Natural killer cell (primary cell): ENCODE results near the gene NKAIN4. TPM values are rescaled to one million over a fixed set of nuclear protein-coding genes. Genes with fewer than 3 reads are reported as not detected.

Experiments
- ATAC-seq, 3 donors: fragments of 150-1000 bp in 2 of 3; fragments of 200-7000 bp in 1 of 3; cut with Tn5 transposase; 1 replicate in 1 of 3; 2 replicates in 2 of 3; pipeline ENCODE4 v1.10.0; 2021; ENCODE audit warnings: mild to moderate bottlenecking in 2 of 3, moderate library complexity in 2 of 3
- DNase-seq, 2 donors: peaks; one replicate each; pipeline versions ENCODE4 v3.0.0 to v3.0.0-alpha.2; 2013 to 2021; ENCODE audit warnings: mixed read lengths in 1 of 2
- H3K27ac ChIP-seq: one replicate; pipeline ENCODE4 v1.5.1; 2013; ENCODE audit warnings: mild to moderate bottlenecking, low read length
- H3K27me3 ChIP-seq: one replicate; pipeline ENCODE4 v1.6.1; 2013; ENCODE audit warnings: low read length; ENCODE audit not compliant: control insufficient read depth, insufficient read depth
- H3K36me3 ChIP-seq: one replicate; pipeline ENCODE4 v1.6.1; 2013; ENCODE audit warnings: low read length; ENCODE audit not compliant: control insufficient read depth, insufficient read depth
- H3K4me1 ChIP-seq: one replicate; pipeline ENCODE4 v1.6.1; 2013; ENCODE audit warnings: low read length; ENCODE audit not compliant: control insufficient read depth, insufficient read depth
- H3K4me3 ChIP-seq: one replicate; pipeline ENCODE4 v1.5.1; 2013; ENCODE audit warnings: low read length
- H3K9me3 ChIP-seq: one replicate; pipeline ENCODE4 v1.6.1; 2013; ENCODE audit warnings: low read length; ENCODE audit not compliant: control insufficient read depth, insufficient read depth
- H3K27ac Mint-ChIP-seq, 2 donors: one replicate each; pipeline ENCODE4 v1.8.0; 2022; ENCODE audit warnings: mild to moderate bottlenecking in 2 of 2, mixed read lengths in 2 of 2, moderate library complexity in 1 of 2
- H3K27me3 Mint-ChIP-seq, 2 donors: one replicate each; pipeline ENCODE4 v1.8.0; 2022; ENCODE audit warnings: low read depth in 2 of 2, mixed read lengths in 2 of 2
- H3K36me3 Mint-ChIP-seq: one replicate; pipeline ENCODE4 v1.8.0; 2022; ENCODE audit warnings: mixed read lengths
- H3K4me1 Mint-ChIP-seq, 2 donors: one replicate each; pipeline ENCODE4 v1.8.0; 2022; ENCODE audit warnings: mixed read lengths in 2 of 2
- H3K4me3 Mint-ChIP-seq: one replicate; pipeline ENCODE4 v1.8.0; 2022; ENCODE audit warnings: mild to moderate bottlenecking, moderate library complexity, mixed read lengths
- H3K9me3 Mint-ChIP-seq, 2 donors: one replicate each; pipeline ENCODE4 v1.8.0; 2022; ENCODE audit warnings: mixed read lengths in 2 of 2
- WGBS: methylation state at CpG from one replicate; pipeline ENCODE4 v1.1.7; 2013; ENCODE audit warnings: missing lambda C conversion rate; ENCODE audit not compliant: insufficient coverage; 5-methylcytosine and 5-hydroxymethylcytosine counted together
- intact Hi-C: fragments of 100-400 bp; cut with micrococcal nuclease; formaldehyde crosslinking; loops from one replicate; pipeline ENCODE4 v1.14.2; 2022
- total RNA-seq, 4 donors: library from RNA; stranded (reverse); fragments of 120-200 nt in 1 of 4; gene quantifications; one replicate each; pipeline versions ENCODE4 v1.2.3 to v1.2.4, GENCODE V29; 2013 to 2022
- TF ChIP-seq, protein P1 (sequence below): fragments of 200-600 bp; IDR thresholded peaks from one replicate; pipeline ENCODE4 v1.8.0; 2022; ENCODE audit warnings: antibody characterized with exemption

NKAIN4 gene
- total RNA-seq, 3 donors from 2014 or later (not counting 1 experiment from before 2014, with no cell fraction given), result not detected

DNA sequence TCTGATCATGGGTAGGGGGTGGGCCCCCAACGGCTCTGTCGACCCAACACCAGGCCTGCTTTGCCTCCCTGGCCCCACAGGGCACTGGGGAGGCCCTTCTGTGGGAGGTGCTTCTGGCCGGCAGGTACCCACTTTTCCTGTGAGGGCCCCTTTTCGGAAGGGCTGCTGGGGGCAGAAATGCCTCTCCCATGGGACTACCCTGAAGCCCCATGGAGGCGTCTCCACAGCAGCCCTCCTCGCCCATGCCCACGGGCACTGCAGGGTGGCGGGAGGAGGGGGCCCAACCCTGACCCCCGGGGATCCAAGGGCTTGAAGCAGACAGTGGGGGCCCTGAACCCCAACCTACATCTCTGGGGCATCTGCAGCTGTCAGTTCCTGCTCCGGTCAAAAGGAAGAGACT lies 16.2 kb downstream of the NKAIN4 start:
- H3K4me1 ChIP-seq, result peaks cover 3% of the 10 kb centered on the region
- H3K27me3 ChIP-seq, result peaks cover 3% of the 10 kb centered on the region
- H3K4me3 Mint-ChIP-seq, result no peak overlapping the region
- intact Hi-C loops, result no loop called here
- TF ChIP-seq, protein P1, sequence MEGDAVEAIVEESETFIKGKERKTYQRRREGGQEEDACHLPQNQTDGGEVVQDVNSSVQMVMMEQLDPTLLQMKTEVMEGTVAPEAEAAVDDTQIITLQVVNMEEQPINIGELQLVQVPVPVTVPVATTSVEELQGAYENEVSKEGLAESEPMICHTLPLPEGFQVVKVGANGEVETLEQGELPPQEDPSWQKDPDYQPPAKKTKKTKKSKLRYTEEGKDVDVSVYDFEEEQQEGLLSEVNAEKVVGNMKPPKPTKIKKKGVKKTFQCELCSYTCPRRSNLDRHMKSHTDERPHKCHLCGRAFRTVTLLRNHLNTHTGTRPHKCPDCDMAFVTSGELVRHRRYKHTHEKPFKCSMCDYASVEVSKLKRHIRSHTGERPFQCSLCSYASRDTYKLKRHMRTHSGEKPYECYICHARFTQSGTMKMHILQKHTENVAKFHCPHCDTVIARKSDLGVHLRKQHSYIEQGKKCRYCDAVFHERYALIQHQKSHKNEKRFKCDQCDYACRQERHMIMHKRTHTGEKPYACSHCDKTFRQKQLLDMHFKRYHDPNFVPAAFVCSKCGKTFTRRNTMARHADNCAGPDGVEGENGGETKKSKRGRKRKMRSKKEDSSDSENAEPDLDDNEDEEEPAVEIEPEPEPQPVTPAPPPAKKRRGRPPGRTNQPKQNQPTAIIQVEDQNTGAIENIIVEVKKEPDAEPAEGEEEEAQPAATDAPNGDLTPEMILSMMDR, result no peak
- H3K4me3 ChIP-seq, result no peak overlapping the region
- peaks cover 0 to 3% of the 10 kb centered on the region in 2 donors for H3K27me3 Mint-ChIP-seq
- H3K9me3 Mint-ChIP-seq, result no peaks in the 10 kb centered on the region
- H3K9me3 ChIP-seq, result no peaks in the 10 kb centered on the region
- no peak for DNase-seq
- H3K36me3 ChIP-seq, result no peaks in the 10 kb centered on the region
- ATAC-seq, result no peak
- no peak overlapping the region for H3K27ac Mint-ChIP-seq
- 82% methylated on average over 10 of the region's 10 CpGs for WGBS
- no peaks in the 10 kb centered on the region for H3K4me1 Mint-ChIP-seq
- no peaks in the 10 kb centered on the region for H3K36me3 Mint-ChIP-seq
- H3K27ac ChIP-seq, result no peak overlapping the region

DNA sequence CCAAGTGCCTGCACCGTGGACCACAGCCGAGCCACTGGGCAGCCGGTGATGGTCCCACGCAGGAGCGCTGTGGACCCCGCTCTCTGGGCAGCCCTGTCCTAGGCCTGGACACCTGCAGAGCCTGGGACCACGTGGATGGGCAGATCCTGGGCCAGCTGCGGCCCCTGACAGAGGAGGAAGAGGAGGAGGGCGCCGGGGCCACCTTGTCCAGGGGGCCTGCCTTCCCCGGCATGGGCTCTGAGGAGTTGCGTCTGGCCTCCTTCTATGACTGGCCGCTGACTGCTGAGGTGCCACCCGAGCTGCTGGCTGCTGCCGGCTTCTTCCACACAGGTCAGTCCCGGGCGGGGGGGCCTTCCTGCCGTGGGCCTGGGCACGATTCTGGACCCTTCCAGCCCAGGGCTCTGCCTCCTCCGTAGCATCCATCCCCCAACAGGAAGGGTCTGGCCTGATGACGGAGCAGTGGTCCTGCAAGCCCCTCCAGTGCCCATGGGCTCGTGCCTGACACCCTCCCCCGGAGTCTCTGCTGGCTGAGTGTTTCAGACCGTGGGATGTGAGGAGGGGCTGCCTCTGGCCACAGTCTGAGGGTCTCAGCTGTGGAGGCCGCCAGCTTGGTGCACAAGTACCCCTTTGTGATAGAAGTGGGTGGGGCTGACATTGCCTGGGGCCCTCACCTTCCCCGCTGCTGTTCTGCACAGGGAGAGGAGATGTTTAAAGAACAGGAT lies 18.0 kb downstream of the NKAIN4 start:
- Histone ChIP-seq H3K36me3 (no peaks in the 10 kb centered on the region), H3K4me1 (peaks cover 3% of the 10 kb centered on the region), H3K4me3 (no peak overlapping the region), H3K9me3 (no peaks in the 10 kb centered on the region), H3K27me3 (peaks cover 3% of the 10 kb centered on the region), H3K27ac (no peak overlapping the region)
- no peak for DNase-seq
- no peaks in the 10 kb centered on the region for H3K36me3 Mint-ChIP-seq
- WGBS, result 88% methylated on average over 26 of the region's 26 CpGs
- intact Hi-C loops, result no loop called here
- no peak overlapping the region for H3K4me3 Mint-ChIP-seq
- H3K4me1 Mint-ChIP-seq, result no peaks in the 10 kb centered on the region
- H3K27me3 Mint-ChIP-seq, result peaks cover 0 to 5% of the 10 kb centered on the region in 2 donors
- H3K27ac Mint-ChIP-seq, result no peak overlapping the region
- no peak for ATAC-seq
- TF ChIP-seq, protein P1, result no peak
- no peaks in the 10 kb centered on the region for H3K9me3 Mint-ChIP-seq

DNA sequence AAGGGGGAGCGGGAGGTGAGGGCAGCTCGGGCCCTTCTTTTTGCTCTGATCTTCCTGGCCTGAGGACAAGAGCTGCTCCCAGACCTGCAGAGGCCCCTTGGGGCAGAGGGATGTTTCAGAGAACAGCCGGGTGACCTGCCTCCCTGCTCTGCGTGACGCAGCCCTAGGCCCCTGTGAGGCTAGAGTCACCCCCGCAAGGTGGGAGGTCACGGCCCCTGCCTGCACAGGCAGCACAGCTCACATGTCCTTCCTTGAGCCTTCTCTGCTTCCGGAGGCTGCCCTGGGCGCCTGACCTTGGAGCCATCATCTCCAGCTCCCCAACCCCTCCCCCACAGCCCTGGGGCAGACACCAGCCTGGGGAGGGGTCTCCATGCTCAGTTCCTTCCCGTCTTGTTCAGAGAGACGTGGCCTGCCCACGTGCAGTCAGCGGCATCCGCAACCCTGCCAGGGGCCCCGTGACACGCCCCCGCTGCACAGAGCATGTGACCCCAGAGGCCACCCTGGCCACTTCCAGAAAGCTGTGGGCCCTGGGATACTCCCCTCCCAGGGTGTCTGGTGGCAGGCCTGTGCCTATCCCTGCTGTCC lies 18.8 kb downstream of the NKAIN4 start, which contains the start of gene BIRC7:
Gene BIRC7 (plus strand): TSS at position 507 of the 585 bp plus-strand sequence. CDS start 192 bp downstream, outside the sequence.
- Histone ChIP-seq H3K27ac (no peak within 1 kb of the TSS), H3K36me3 (no peaks in the 10 kb centered on the region), H3K4me1 (peaks cover 3% of the 10 kb centered on the region), H3K9me3 (no peaks in the 10 kb centered on the region), H3K27me3 (peaks cover 3% of the 10 kb centered on the region), H3K4me3 (no peak within 1 kb of the TSS)
- Mint-ChIP-seq H3K4me1 (no peaks in the 10 kb centered on the region), H3K4me3 (no peak within 1 kb of the TSS), H3K36me3 (no peaks in the 10 kb centered on the region), H3K27ac (no peak within 1 kb of the TSS), H3K9me3 (no peaks in the 10 kb centered on the region), H3K27me3 (peaks cover 5 to 7% of the 10 kb centered on the region in 2 donors)
- TF ChIP-seq, protein P1, result no peak
- DNase-seq (no peak), ATAC-seq (no peak)
- WGBS, result 53% methylated on average over 17 of the region's 17 CpGs
- intact Hi-C loops, result no loop called here
